K562 (cell line): ENCODE data around the gene PPP2R1B. TPM values are rescaled to one million over a fixed set of nuclear protein-coding genes. Genes with fewer than 3 reads are reported as not detected.

ENCODE experiments used
- ATAC-seq: fragments of 200-7000 bp; cut with Tn5 transposase; 3 replicates; pipeline ENCODE4 v1.9.1; 2020; ENCODE audit warnings: moderate library complexity
- BruUV-seq: library from RNA; stranded (reverse); fragments of 400-500 nt; replicated peaks from 2 replicates; lab custom pipeline; 2021; lab: Mats Ljungman, UMichigan
- CTCF ChIA-PET: fragments of 300-600 bp; formaldehyde crosslinking; extraction: SDS; loops from one replicate; lab custom pipeline; 2021; ENCODE audit warnings: low intra/inter-chr PET ratio; lab: Yijun Ruan, JAX
- POLR2A ChIA-PET: fragments of 300-600, 350-650 bp; sonication (Branson Sonifier 250); formaldehyde crosslinking; extraction: SDS; loops from one replicate; lab custom pipeline; 2021; ENCODE audit warnings: antibody characterized with exemption, inconsistent platforms; lab: Yijun Ruan, JAX
- DNase-seq, 4 experiments: peaks; one replicate each; pipeline versions ENCODE4 v3.0.0 to v3.0.0-alpha.2; 2011 to 2018; ENCODE audit warnings: low spot score in 3 of 4, mixed read lengths in 3 of 4; ENCODE audit errors: extremely low read depth in 1 of 4
- FAIRE-seq: peaks from 2 replicates; lab custom pipeline; 2011; peaks lifted over from hg19 to GRCh38; lab: Jason Lieb, UNC
- H2AFZ ChIP-seq: 2 replicates; pipeline ENCODE4 v1.6.0; 2011; ENCODE audit warnings: low read depth, low read length, control low read depth, inconsistent platforms
- H3K27ac ChIP-seq: fragments of 200-600 bp; 3 replicates; pipeline ENCODE4 v1.8.0; 2011; ENCODE audit warnings: low read depth, mild to moderate bottlenecking, control low read depth, inconsistent platforms, low read length, moderate library complexity, mixed read lengths; ENCODE audit errors: extremely low read depth
- H3K27me3 ChIP-seq, 2 experiments: fragments of 300-600 bp in 1 of 2; 2 replicates in 1 of 2; 3 replicates in 1 of 2; pipeline versions ENCODE4 v1.6.0 to v1.8.0; 2011; ENCODE audit warnings: inconsistent platforms in 2 of 2, low read length in 2 of 2, mild to moderate bottlenecking in 1 of 2, mixed read lengths in 1 of 2, moderate library complexity in 1 of 2; ENCODE audit not compliant: control insufficient read depth in 2 of 2, insufficient read depth in 2 of 2
- H3K36me3 ChIP-seq: fragments of 300-600 bp; 3 replicates; pipeline ENCODE4 v1.8.0; 2011; ENCODE audit warnings: mild to moderate bottlenecking, low read length, inconsistent platforms; ENCODE audit not compliant: control insufficient read depth, insufficient read depth
- H3K4me1 ChIP-seq, 2 experiments: fragments of 200-600 bp in 1 of 2; replicated peaks in 1 of 2; 2 replicates in 1 of 2; 3 replicates in 1 of 2; pipeline versions ENCODE4 v1.5.1 to v1.8.0; 2011; ENCODE audit warnings: inconsistent platforms in 2 of 2, low read length in 2 of 2, mild to moderate bottlenecking in 1 of 2, mixed read lengths in 1 of 2, moderate library complexity in 1 of 2; ENCODE audit not compliant: control insufficient read depth in 2 of 2, insufficient read depth in 2 of 2
- H3K4me2 ChIP-seq: 2 replicates; pipeline ENCODE4 v1.6.1; 2011; ENCODE audit warnings: low read length, control low read depth, inconsistent platforms, mixed read lengths; ENCODE audit not compliant: insufficient read depth
- H3K4me3 ChIP-seq: fragments of 200-600 bp; sonication (generic), shearing (Covaris generic); 2 replicates; pipeline ENCODE4 v1.5.1; 2016; ENCODE audit warnings: control low read depth, inconsistent platforms
- H3K79me2 ChIP-seq: fragments of 200-600 bp; 3 replicates; pipeline ENCODE4 v1.8.0; 2011; ENCODE audit warnings: low read length, inconsistent platforms; ENCODE audit not compliant: control insufficient read depth, insufficient read depth
- H3K9ac ChIP-seq, 2 experiments: 2 replicates each; pipeline versions ENCODE4 v1.6.0 to v1.6.1; 2011; ENCODE audit warnings: low read depth in 2 of 2, low read length in 2 of 2, control low read depth in 1 of 2, inconsistent platforms in 1 of 2, mild to moderate bottlenecking in 1 of 2, mixed read lengths in 1 of 2; ENCODE audit not compliant: insufficient read depth in 1 of 2
- H3K9me1 ChIP-seq: one replicate; pipeline ENCODE4 v1.6.0; 2011; ENCODE audit warnings: inconsistent platforms, mild to moderate bottlenecking, low read length, moderate library complexity; ENCODE audit not compliant: control insufficient read depth, insufficient read depth
- H3K9me3 ChIP-seq: replicated peaks from 2 replicates; pipeline ENCODE4 v1.5.1; 2011; ENCODE audit warnings: low read depth, low read length, inconsistent platforms; ENCODE audit not compliant: control insufficient read depth, insufficient read depth
- H4K20me1 ChIP-seq: replicated peaks from 2 replicates; pipeline ENCODE4 v1.6.1; 2011; ENCODE audit warnings: low read length, inconsistent platforms, mixed read lengths; ENCODE audit not compliant: control insufficient read depth, insufficient read depth
- ARID1B ChIP-seq: fragments of 450-650 bp; IDR thresholded peaks from 2 replicates; pipeline ENCODE4 v1.6.1; 2016; ENCODE audit warnings: antibody characterized with exemption, mild to moderate bottlenecking, inconsistent platforms
- EZH2 ChIP-seq: IDR thresholded peaks from 2 replicates; pipeline ENCODE4 v1.6.1; 2012; ENCODE audit warnings: low read depth, mild to moderate bottlenecking, inconsistent platforms, low read length, borderline replicate concordance
- JUN ChIP-seq, 2 experiments: sonication (generic) in 1 of 2; formaldehyde crosslinking in 1 of 2; IDR thresholded peaks; 2 replicates each; pipeline versions ENCODE4 v1.6.1 to v1.8.0; 2012 to 2022; ENCODE audit warnings: borderline replicate concordance in 2 of 2, mild to moderate bottlenecking in 2 of 2, improper control_type of control experiment in 1 of 2, low read depth in 1 of 2, low read length in 1 of 2, missing genetic modification reagents in 1 of 2
- NFIC ChIP-seq: fragments of 450-650 bp; IDR thresholded peaks from 2 replicates; pipeline ENCODE4 v1.6.1; 2017; ENCODE audit warnings: mild to moderate bottlenecking, inconsistent platforms
- NFIX ChIP-seq: fragments of 250-450 bp; sonication (Bioruptor Pico); IDR thresholded peaks from 2 replicates; pipeline ENCODE4 v1.4.0; 2020; ENCODE audit warnings: low read depth, mild to moderate bottlenecking, moderate library complexity
- PRPF4 ChIP-seq: fragments of 200-400 bp; formaldehyde crosslinking; IDR thresholded peaks from one replicate; pipeline ENCODE4 v1.6.1; 2017; ENCODE audit warnings: low read length, low read depth, mild to moderate bottlenecking; ENCODE audit not compliant: insufficient read depth, poor library complexity, severe bottlenecking
- RAD21 ChIP-seq, 2 experiments: fragments of 250-450 bp in 1 of 2; fragments of 450-650 bp in 1 of 2; sonication (Bioruptor Pico) in 1 of 2; formaldehyde crosslinking in 1 of 2; IDR thresholded peaks in 1 of 2; conservative IDR thresholded peaks in 1 of 2; 2 replicates each; pipeline versions ENCODE4 v1.4.0 to v1.8.0; 2020 to 2022; ENCODE audit warnings: mild to moderate bottlenecking in 2 of 2, moderate library complexity in 1 of 2
- RBM17 ChIP-seq: fragments of 200-400 bp; formaldehyde crosslinking; IDR thresholded peaks from 2 replicates; pipeline ENCODE4 v1.6.1; 2017; ENCODE audit warnings: low read depth, mild to moderate bottlenecking, low read length, borderline replicate concordance
- SPI1 ChIP-seq: IDR thresholded peaks from 2 replicates; pipeline ENCODE4 v1.6.1; 2011; ENCODE audit warnings: low read depth, low read length, control low read depth, borderline replicate concordance
- ZNF12 ChIP-seq: sonication (generic); formaldehyde crosslinking; IDR thresholded peaks from 2 replicates; pipeline ENCODE4 v1.4.0; 2020; ENCODE audit warnings: mild to moderate bottlenecking, missing genetic modification reagents
- ZNF668 ChIP-seq: fragments of 250-450 bp; sonication (Bioruptor Pico); IDR thresholded peaks from 2 replicates; pipeline ENCODE4 v1.8.0; 2022; ENCODE audit warnings: mild to moderate bottlenecking, inconsistent platforms
- WGBS: fragments of 100-300 bp; shearing (Covaris generic); methylation state at CpG from one replicate; pipeline ENCODE4 v1.1.6; 2016; ENCODE audit warnings: low coverage, mixed read lengths; ENCODE audit not compliant: insufficient coverage; ENCODE audit errors: missing lambda C conversion rate; 5-methylcytosine and 5-hydroxymethylcytosine counted together
- in situ Hi-C: fragments of 300-500 bp; cut with MboI; formaldehyde crosslinking; loops from 4 replicates; pipeline ENCODE4 v1.15.0; 2018; ENCODE audit warnings: inconsistent platforms, mixed read lengths
- intact Hi-C: fragments of 100-400 bp; cut with micrococcal nuclease; formaldehyde crosslinking; loops from 2 replicates; pipeline ENCODE4 v1.14.2; 2022
- polyA plus RNA-seq, 8 experiments: library from polyadenylated mRNA; depleted of rRNA in 4 of 8; stranded (reverse) in 5 of 8; unstranded in 3 of 8; fragments of >200 nt; fragmentation: Nextera tagmentation in 2 of 8; fragmentation: Illumina TruSeq in 1 of 8; extraction: Ambion mirVana in 2 of 8; extraction: Trizol in 1 of 8; gene quantifications; 2 replicates each; pipeline versions ENCODE4 v1.2.1 to v1.2.3, GENCODE V29; 2011 to 2014; ENCODE audit warnings: inconsistent platforms in 1 of 8, missing spikeins in 1 of 8
- total RNA-seq, 7 experiments: library from RNA; depleted of rRNA in 6 of 7; stranded (reverse); fragments of >200 nt in 6 of 7; fragmentation: Illumina TruSeq in 2 of 7; extraction: Trizol in 2 of 7; gene quantifications; 2 replicates each; pipeline versions ENCODE4 v1.2.1 to v1.2.3, GENCODE V29; 2011 to 2021; ENCODE audit warnings: low replicate concordance in 1 of 7
- TF ChIP-seq, protein P1 (sequence below): sonication (generic); formaldehyde crosslinking; IDR thresholded peaks from 2 replicates; pipeline ENCODE4 v1.8.0; 2022; ENCODE audit warnings: missing genetic modification reagents, mild to moderate bottlenecking, moderate library complexity, borderline replicate concordance

Gene PPP2R1B
- total and polyA plus RNA-seq, 9 of the 15 experiments (the other 6 are each of a cell fraction or from before 2014, with no cell fraction given): 24.6 to 68.5 (median 39.8) TPM

- no TSS peak for BruUV-seq
- ChIA-PET CTCF (no interaction called here), POLR2A (no interaction called here)
- no peaks in the 10 kb centered on the region for H3K9me1 ChIP-seq
- no peaks in the 10 kb centered on the region for H4K20me1 ChIP-seq
- ATAC-seq (no peak), DNase-seq (no peak), FAIRE-seq (no peak)
- intact Hi-C loops (no loop called here), in situ Hi-C loops (loop anchor here (10.0 kb wide), 1 partner anchor 343 kb away; no protein-coding TSS in a partner anchor)
- TF ChIP-seq JUN (IDR thresholded peaks at IDR 0.05; ENCODE audit: borderline replicate concordance, low read depth, low read length): no peak
- TF ChIP-seq JUN (CRISPR knock-in tag; IDR thresholded peaks at IDR 0.05; ENCODE audit: borderline replicate concordance): no peak
- no peaks in the 10 kb centered on the region for H3K27me3 ChIP-seq
- no peaks in the 10 kb centered on the region for H3K79me2 ChIP-seq
- no peak overlapping the region for H3K4me2 ChIP-seq
- no peak overlapping the region for H3K9ac ChIP-seq
- peaks cover 0 to 7% of the 10 kb centered on the region in 2 experiments; a peak in 2 of 5 replicates for H3K4me1 ChIP-seq
- no peak overlapping the region for H2AFZ ChIP-seq
- WGBS: 91% methylated on average over 1 of the region's 1 CpG
- no peaks in the 10 kb centered on the region for H3K9me3 ChIP-seq
- peaks cover 4% of the 10 kb centered on the region; the same call in 1 of the 3 replicates for H3K36me3 ChIP-seq
- H3K4me3 ChIP-seq: no peak overlapping the region
- no peak overlapping the region for H3K27ac ChIP-seq
Observed at GRCh38 chr11:111798279-111798678, 32.1 kb upstream of the PPP2R1B start.

DNA sequence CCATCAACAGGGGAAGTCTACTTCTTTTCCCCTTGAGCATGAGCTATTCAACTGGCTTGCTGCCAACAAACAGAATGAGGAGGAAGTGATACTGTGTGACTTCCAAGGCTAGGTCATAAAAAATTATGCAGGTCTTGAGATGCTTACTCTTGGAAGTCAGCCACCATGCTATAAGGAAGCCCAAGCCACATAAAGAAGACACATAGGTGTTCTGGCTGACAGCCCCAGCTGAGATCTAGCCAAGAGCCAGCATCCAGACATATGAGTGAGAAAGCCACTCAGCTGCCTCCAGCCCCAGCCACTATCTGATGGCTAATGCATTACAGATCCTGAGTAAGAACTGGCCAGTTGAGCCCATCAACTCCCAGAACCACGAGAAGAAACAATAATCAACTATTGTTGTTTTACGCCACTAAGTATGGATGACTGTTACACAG lies 31.0 kb upstream of the PPP2R1B start:
- BruUV-seq: no TSS peak
- no peaks in the 10 kb centered on the region for H4K20me1 ChIP-seq
- DNase-seq: peak in 2 of 4 experiments; percentile 18 to 65
- intact Hi-C loops: no loop called here
- peaks cover 4% of the 10 kb centered on the region; the same call in 1 of the 3 replicates for H3K36me3 ChIP-seq
- ChIA-PET CTCF (no interaction called here), POLR2A (interaction anchor here (0.7 kb wide), 1 partner anchor 384 kb away, joined by 3 read pairs; no protein-coding TSS in a partner anchor)
- no peaks in the 10 kb centered on the region for H3K9me3 ChIP-seq
- peak; percentile 73 for FAIRE-seq
- 81% methylated on average over 2 of the region's 2 CpGs for WGBS
- no peak overlapping the region for H3K27ac ChIP-seq
- H3K79me2 ChIP-seq: no peaks in the 10 kb centered on the region
- H2AFZ ChIP-seq: no peak overlapping the region
- H3K4me3 ChIP-seq: no peak overlapping the region
- no peak overlapping the region for H3K4me2 ChIP-seq
- no peaks in the 10 kb centered on the region for H3K27me3 ChIP-seq
- peaks cover 0 to 7% of the 10 kb centered on the region in 2 experiments; a peak in 2 of 5 replicates for H3K4me1 ChIP-seq
- in situ Hi-C loops: loop anchor here (10.0 kb wide), 1 partner anchor 342 kb away; no protein-coding TSS in a partner anchor
- H3K9ac ChIP-seq: no peak overlapping the region
- H3K9me1 ChIP-seq: no peaks in the 10 kb centered on the region
- peak; percentile 80 for ATAC-seq
- peak; percentile 98 for TF ChIP-seq NFIC
- TF ChIP-seq RBM17: no peak
- no peak for TF ChIP-seq ARID1B
- TF ChIP-seq PRPF4: no peak
- TF ChIP-seq NFIX (CRISPR knock-in tag): peak; percentile 86
- TF ChIP-seq ZNF12 (CRISPR knock-in tag): no peak
- TF ChIP-seq RAD21 (CRISPR knock-in tag; conservative IDR thresholded peaks at IDR 0.05 in 1 of 2, IDR thresholded peaks at IDR 0.05 in 1 of 2): peak in 1 of 2 experiments; percentile 15; a peak in 1 of 4 replicates
- no peak for TF ChIP-seq ZNF668 (CRISPR knock-in tag)
- 0 out of 2 replicates have a peak, but pooled peaks have one; percentile 53 for TF ChIP-seq SPI1
- TF ChIP-seq, protein P1, sequence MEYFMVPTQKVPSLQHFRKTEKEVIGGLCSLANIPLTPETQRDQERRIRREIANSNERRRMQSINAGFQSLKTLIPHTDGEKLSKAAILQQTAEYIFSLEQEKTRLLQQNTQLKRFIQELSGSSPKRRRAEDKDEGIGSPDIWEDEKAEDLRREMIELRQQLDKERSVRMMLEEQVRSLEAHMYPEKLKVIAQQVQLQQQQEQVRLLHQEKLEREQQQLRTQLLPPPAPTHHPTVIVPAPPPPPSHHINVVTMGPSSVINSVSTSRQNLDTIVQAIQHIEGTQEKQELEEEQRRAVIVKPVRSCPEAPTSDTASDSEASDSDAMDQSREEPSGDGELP (CRISPR knock-in tag): no peak
- TF ChIP-seq EZH2: no peak
